Measurements from ENCODE around the gene WDR33. TPM values are rescaled to one million over a fixed set of nuclear protein-coding genes. Genes with fewer than 3 reads are reported as not detected.

The WDR33 gene
- total and polyA plus RNA-seq, 2 donors (not counting 3 experiments of a cell fraction or from before 2014, with no cell fraction given) = 16.4 to 52.5 TPM

DNA sequence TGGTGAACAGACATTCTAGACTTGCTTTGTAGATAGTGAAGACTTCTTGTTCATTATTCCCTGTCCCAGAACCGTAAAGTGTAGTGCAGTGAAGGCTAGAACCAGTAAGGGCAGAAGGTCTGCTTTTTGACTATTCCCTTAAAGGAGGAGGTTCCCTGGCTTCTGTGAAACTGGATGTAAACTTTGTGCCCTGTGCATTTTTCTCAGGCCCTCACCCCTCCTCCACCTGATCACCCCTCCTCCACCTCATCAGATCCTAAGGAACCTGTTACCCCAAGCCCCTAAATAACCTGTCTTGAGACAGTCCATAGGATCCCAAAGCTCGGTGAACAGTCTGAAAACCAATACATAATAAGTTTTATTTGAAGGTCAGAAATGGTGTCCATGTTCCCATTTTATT is 75.9 kb downstream of the WDR33 start:
- ChIA-PET POLR2A (no interaction called here), CTCF (interaction anchor here (1.1 kb wide), 1 partner anchor 31 kb away, joined by 4 read pairs; no protein-coding TSS in a partner anchor)
- Histone ChIP-seq H3K9me1 (replicated peaks; ENCODE audit: control insufficient read depth, extremely low read depth, insufficient read depth, low read length) (no peaks in the 10 kb centered on the region), H3K27me3 (ENCODE audit: control insufficient read depth in 2 of 2, insufficient read depth in 2 of 2, low read length in 2 of 2) (no peaks in the 10 kb centered on the region), H2AFZ (ENCODE audit: low read depth, low read length) (no peak overlapping the region), H3K9me3 (replicated peaks; ENCODE audit: control insufficient read depth, insufficient read depth, low read length) (no peaks in the 10 kb centered on the region), H3K36me3 (ENCODE audit: control insufficient read depth in 2 of 2, extremely low read depth in 1 of 2, insufficient read depth in 2 of 2, low read length in 2 of 2) (no peaks in the 10 kb centered on the region), H3K4me3 (replicated peaks in 1 of 3; ENCODE audit: insufficient read depth in 1 of 3, low read depth in 1 of 3, low read length in 3 of 3) (no peak overlapping the region), H3K79me2 (ENCODE audit: control insufficient read depth, insufficient read depth, low read length) (no peaks in the 10 kb centered on the region), H3K27ac (ENCODE audit: insufficient read depth, low read depth, low read length) (no peak overlapping the region), H4K20me1 (replicated peaks; ENCODE audit: control insufficient read depth, extremely low read depth, insufficient read depth, low read length) (no peaks in the 10 kb centered on the region), H3K9ac (replicated peaks; ENCODE audit: extremely low read depth, insufficient read depth, low read length) (no peak overlapping the region), H3K4me1 (ENCODE audit: control insufficient read depth, extremely low read depth, insufficient read depth, low read length) (no peaks in the 10 kb centered on the region), H3K4me2 (ENCODE audit: insufficient read depth, low read length) (no peak overlapping the region)
- TF ChIP-seq POLR2AphosphoS5 (IDR thresholded peaks at IDR 0.05; ENCODE audit: insufficient read depth, low read depth, low read length) (no peak), POLR2A (IDR thresholded peaks at IDR 0.05; ENCODE audit: low read depth, low read length) (no peak), EZH2 (IDR thresholded peaks at IDR 0.05; ENCODE audit: borderline replicate concordance, low read depth, low read length, severe bottlenecking) (no peak), MYC (IDR thresholded peaks at IDR 0.05; ENCODE audit: low read depth, low read length) (no peak), GATA2 (IDR thresholded peaks at IDR 0.05; ENCODE audit: insufficient read depth, insufficient read length, low read depth, low read length) (no peak), FOS (IDR thresholded peaks at IDR 0.05; ENCODE audit: borderline replicate concordance, insufficient read depth, low read length) (no peak)
- TF ChIP-seq, protein P1, sequence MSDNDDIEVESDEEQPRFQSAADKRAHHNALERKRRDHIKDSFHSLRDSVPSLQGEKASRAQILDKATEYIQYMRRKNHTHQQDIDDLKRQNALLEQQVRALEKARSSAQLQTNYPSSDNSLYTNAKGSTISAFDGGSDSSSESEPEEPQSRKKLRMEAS (IDR thresholded peaks at IDR 0.05; ENCODE audit: insufficient read depth, insufficient read length) = no peak
- TF ChIP-seq, protein P2, sequence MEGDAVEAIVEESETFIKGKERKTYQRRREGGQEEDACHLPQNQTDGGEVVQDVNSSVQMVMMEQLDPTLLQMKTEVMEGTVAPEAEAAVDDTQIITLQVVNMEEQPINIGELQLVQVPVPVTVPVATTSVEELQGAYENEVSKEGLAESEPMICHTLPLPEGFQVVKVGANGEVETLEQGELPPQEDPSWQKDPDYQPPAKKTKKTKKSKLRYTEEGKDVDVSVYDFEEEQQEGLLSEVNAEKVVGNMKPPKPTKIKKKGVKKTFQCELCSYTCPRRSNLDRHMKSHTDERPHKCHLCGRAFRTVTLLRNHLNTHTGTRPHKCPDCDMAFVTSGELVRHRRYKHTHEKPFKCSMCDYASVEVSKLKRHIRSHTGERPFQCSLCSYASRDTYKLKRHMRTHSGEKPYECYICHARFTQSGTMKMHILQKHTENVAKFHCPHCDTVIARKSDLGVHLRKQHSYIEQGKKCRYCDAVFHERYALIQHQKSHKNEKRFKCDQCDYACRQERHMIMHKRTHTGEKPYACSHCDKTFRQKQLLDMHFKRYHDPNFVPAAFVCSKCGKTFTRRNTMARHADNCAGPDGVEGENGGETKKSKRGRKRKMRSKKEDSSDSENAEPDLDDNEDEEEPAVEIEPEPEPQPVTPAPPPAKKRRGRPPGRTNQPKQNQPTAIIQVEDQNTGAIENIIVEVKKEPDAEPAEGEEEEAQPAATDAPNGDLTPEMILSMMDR (IDR thresholded peaks at IDR 0.05; ENCODE audit: extremely low read depth in 1 of 2, insufficient read depth in 1 of 2, low read depth in 1 of 2, low read length in 2 of 2) = no peak
- FAIRE-seq = no peak
- DNase-seq (ENCODE audit: low read depth, low spot score) = no peak
- intact Hi-C loops (cut with micrococcal nuclease) (no loop called here), dilution Hi-C loops (cut with MboI; ENCODE audit: extremely low pct_ligation_motif_present, low sequenced_read_pairs) (no loop called here)
- no TSS peak for BruUV-seq (replicated peaks)

Data from endothelial cell of umbilical vein (primary cell).